ENCODE data around the gene KIRREL3.

Gene KIRREL3

GRCh38 chr11:126949066-126949891 lies 51.3 kb downstream of the KIRREL3 start:
- DNase-seq = peak; percentile 14

- DNase-seq = no peak
These were observed 52.0 kb downstream of the KIRREL3 start for GRCh38 chr11:126948563-126948962.

- no peak for DNase-seq
These were observed 55.3 kb downstream of the KIRREL3 start for GRCh38 chr11:126945319-126945718.

DNA sequence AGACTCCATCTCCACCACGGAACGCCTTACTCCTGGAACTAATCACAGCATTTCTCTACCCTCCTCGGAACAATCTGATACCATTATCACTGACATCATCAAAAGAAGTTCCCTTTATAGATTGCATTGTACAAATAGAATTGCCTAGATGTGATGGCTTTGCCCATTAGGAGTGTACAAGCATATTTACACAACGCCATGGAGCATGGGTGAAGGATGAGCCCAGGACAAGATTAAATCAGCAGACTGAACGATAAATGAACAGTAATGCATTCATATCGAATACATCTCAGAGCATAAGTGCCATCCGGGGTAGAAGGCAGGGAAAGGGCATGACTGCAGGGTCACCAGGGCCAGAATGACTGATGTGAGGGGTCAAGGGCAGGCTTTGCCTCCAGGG lies 57.3 kb downstream of the KIRREL3 start:
- DNase-seq = no peak

DNA sequence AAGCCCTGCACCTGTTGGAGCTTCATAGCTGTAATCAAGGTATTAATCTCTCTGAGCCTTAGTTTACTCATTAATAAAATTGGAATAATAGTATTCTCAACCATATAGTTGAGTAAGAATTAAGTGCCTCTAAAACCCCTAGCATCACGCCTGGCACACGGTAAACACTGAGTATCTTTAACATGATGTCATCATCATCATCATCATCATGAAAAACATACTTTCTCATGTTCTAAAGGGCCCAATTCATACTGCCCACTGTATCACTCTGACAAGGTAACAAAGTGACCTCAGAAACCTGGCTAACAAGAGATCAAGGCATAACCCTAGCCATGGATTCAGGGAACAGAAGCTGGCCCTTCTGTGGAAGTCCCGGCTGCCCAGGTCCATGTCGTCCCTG lies 58.4 kb downstream of the KIRREL3 start:
- no peak for DNase-seq

DNA sequence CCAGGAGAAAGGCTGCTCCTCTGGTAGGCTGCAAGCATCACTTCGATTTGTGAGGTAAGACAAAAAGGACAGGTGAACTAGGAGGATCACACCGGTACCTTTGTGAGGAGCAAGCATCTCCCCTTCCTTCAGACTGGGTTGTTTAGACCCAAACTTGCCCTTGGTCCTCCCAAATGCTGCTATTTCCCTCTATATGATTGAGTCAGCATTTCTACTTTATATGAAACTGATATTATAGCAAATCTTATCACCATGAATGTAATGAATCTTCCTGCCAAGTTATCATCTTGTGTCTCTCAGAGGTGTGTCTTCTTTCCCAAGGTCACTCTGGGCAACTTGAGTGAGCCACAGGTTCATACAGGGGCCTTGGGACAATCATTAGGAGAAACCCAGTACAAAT lies 61.0 kb downstream of the KIRREL3 start:
- no peak for DNase-seq

GRCh38 chr11:126938718-126939117 lies 61.9 kb downstream of the KIRREL3 start:
- DNase-seq = no peak

DNA sequence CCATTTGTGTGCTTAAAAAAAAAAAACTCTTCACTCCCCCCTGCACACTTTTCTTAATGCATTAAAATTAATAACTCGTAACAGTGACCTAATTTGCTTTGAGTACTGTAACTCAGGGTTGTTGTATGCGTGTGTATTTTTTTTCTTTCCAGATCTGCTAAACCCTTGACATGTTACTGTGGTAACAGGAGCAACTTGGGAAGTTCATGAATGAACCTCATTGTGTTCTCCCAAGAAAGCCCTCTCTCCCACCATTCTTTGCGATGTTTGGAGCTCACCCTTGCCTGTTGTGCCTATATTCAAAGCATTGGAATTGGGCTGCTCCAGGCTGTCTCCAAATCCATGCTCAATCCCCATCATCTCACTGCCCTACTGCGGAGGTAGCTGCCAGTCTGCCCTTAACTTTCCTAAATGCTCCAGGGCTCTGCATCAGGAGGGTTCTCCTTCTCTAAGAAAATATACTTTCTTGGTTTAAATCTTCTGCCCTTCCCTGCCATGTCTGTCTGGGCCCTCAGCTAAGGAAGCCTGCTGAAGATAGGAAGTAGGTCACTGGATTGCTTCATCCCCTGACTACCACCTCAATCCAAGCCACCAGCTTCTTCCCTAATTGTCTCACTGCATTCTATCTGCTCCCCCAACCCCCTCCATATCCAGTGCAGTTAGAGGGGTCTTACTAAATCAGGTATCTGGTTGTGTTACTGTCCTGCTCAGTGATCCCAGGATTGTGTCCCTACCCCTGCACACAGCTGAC lies 70.3 kb downstream of the KIRREL3 start:
- DNase-seq = no peak

GRCh38 chr11:126929179-126930061 lies 71.2 kb downstream of the KIRREL3 start:
- DNase-seq = no peak

DNA sequence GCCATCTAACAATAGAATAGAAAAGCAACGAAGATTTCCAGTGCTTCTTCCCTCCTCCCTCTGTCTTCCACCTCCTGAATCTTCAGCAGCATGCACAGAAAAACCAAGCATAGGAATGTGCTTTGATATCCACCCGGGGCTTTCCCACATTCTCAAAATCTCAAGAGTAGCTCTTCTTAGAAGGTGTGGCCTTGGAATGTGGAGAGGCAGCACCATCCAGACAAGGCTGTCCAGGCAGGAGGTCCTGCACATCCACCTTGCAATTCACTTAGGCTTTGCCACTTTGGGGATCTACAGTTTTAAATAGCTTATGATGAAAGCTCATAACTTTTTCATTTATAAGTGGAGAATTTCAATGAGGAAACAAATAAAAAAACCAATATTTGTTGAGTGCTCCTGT lies 72.9 kb downstream of the KIRREL3 start:
- no peak for DNase-seq

DNA sequence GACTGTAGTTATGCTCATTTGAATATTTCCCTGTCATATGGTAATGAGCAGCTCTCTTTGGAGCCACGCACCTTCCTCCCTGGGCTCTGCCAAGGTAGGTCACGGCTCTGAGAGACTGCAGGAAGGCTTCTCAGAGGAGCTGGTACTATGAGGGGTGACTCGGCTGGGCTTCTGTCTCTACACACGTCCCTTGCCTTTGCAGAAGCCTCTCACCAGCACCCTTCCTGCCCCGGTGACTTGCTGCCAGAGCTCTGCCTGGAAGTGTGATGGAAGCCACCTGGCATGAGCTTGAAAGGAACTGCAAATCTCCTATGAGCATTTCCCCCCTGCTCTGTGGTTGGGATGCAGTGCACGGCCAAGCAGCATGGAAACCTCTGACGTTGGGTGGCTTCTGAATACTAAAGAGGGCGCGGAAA lies 74.2 kb downstream of the KIRREL3 start:
- DNase-seq = no peak

- no peak for DNase-seq
These were observed 75.1 kb downstream of the KIRREL3 start for GRCh38 chr11:126925321-126926093.

GRCh38 chr11:126924376-126925040 lies 76.1 kb downstream of the KIRREL3 start:
- DNase-seq = no peak

- no peak for DNase-seq
These were observed 79.7 kb downstream of the KIRREL3 start for GRCh38 chr11:126920833-126921232.

DNA sequence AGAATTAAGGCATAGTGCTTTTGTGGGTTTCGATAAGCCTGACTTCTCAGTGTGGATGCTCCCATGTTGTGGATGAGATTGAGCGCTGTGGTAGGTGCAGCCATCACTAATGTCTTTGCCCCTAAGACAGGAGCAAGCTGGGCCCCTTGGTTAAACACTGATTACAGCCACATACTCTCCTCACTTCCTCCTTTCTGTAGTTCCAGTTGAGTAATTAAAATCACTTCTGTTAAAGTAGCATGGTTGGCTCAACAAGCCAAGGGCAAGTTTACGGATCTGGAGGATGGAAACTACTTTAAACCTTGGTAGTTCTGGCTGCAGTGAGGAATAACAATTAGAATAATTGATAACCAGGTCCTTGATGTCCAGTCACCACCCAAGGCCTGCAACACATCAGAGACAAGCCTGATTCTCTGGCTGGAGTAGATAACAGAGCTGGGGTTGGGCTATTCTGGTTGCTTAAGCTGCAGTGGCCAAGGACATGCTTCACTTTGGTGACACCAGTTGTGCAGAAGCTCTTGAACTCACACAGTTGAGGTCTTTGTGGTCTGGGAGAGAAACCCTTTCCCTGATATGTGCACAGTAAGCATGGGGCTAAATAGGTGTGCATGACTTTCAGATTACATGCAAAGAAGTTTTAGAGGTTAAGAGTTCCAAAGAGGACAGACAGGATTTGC lies 81.3 kb downstream of the KIRREL3 start:
- DNase-seq = no peak

DNA sequence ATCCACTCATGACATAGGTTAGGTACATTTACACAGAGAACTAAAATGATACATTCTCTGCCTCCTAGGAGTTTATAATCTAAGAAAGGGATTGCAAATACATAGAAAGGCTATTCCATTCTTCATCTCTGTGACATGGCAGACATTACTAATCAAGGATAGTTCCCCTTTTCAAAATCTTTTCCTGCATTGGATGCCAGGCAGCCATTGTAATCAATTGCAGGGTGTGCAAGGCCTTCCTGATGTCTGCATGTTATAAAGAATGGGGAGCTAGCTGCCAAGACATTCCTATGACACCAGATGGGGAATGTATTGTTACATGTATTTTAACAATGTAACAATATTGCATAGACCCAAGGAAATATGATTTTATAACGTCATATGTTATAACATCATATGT lies 82.0 kb downstream of the KIRREL3 start:
- no peak for DNase-seq

- DNase-seq = peak; percentile 88
These were observed 82.9 kb downstream of the KIRREL3 start for GRCh38 chr11:126917531-126918204.

GRCh38 chr11:126915430-126915829 lies 85.1 kb downstream of the KIRREL3 start:
- no peak for DNase-seq

DNA sequence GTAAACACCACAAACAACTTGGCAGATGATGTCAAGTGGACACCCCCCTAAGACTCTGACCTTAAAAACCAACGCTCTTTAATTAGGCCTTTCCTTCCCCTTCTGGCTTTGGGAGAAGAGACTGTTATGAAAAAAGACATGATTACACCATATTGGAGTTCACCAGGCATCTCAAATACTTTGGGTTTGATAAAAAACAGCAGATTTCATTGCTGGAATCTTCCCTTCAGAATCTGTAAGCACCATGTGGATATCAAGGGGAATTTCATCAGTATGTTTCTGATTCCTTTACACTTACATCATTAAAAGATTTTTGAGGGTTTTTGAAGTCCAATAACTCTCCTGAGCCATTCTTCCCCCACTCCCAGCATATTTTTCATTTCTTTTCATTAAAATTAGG lies 85.6 kb downstream of the KIRREL3 start:
- no peak for DNase-seq

DNA sequence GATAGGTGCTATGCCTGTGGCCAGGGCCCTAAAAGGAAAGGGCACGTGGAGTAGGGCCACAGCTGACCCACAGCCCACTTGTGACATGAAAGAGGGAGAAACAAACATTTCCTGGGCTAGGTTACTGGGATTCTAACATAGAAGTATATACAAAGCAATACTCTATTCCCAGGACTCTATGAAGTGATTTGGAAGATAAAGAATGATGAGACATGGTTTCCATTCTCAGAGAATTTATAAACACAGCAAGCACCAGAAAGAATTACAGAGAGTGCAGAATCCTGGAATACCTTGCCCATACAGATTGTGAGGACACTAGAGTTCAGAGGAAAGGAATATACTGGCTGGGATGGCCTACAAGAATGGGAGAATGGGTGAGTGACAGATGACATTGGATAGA lies 86.4 kb downstream of the KIRREL3 start:
- no peak for DNase-seq

DNA sequence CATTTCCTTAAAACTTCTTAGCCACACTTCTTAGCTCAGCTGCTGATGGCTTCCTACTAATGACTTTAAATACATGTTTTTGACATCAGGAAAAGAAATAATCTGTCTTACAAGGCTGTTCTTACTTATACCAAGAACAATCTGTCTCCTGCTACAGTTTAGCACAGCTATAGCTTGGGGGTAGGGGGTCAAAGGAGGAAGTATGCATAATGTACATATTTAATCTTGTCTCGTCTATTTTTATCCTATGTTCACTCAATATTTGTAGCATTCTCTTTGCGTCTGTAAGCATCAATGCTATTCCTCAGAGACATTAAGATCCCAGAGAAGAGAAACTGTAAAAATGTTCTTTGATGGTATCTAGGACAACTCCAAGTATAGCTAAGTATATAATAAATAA lies 96.0 kb downstream of the KIRREL3 start:
- DNase-seq = no peak

All from activated CD4-positive, alpha-beta T cell treated with anti-CD3 and anti-CD28 coated beads, Interleukin-2, amount 50 U/mL, for 16 hours (primary cell).